Peyer's patch (tissue), 4 donors: ENCODE results near the gene ATP11A. TPM values are rescaled to one million over a fixed set of nuclear protein-coding genes. Genes with fewer than 3 reads are reported as not detected.

Source experiments
- DNase-seq, 3 donors: peaks; one replicate each; pipeline ENCODE4 v3.0.0-alpha.2; 2017 to 2019
- H3K27ac ChIP-seq, 4 donors: fragments of 200-600 bp; sonication (generic); one replicate each; pipeline ENCODE4 v1.5.1; 2016 to 2019
- H3K27me3 ChIP-seq, 2 donors: fragments of 200-600 bp; sonication (generic); one replicate each; pipeline ENCODE4 v1.5.1; 2019
- H3K36me3 ChIP-seq, 3 donors: fragments of 200-600 bp; sonication (generic); one replicate each; pipeline ENCODE4 v1.5.1; 2016 to 2019
- H3K4me1 ChIP-seq, 4 donors: fragments of 200-600 bp; sonication (generic); one replicate each; pipeline ENCODE4 v1.5.1; 2016 to 2019
- H3K4me3 ChIP-seq, 4 donors: fragments of 200-600 bp; sonication (generic); 1 replicate in 3 of 4; 2 replicates in 1 of 4; pipeline ENCODE4 v1.5.1; 2016 to 2019; ENCODE audit warnings: mild to moderate bottlenecking in 1 of 4
- H3K9me3 ChIP-seq, 4 donors: fragments of 200-600 bp; sonication (generic); one replicate each; pipeline ENCODE4 v1.5.1; 2016 to 2019; ENCODE audit warnings: mild to moderate bottlenecking in 1 of 4
- CTCF ChIP-seq, 6 experiments: fragments of 450-650 bp in 4 of 6; fragments of 200-600 bp in 2 of 6; sonication (generic) in 1 of 6; IDR thresholded peaks; one replicate each; pipeline ENCODE4 v1.5.1; 2017 to 2019; ENCODE audit warnings: antibody characterized with exemption in 6 of 6, mild to moderate bottlenecking in 3 of 6, moderate library complexity in 1 of 6
- POLR2A ChIP-seq, 2 donors: fragments of 450-650 bp; IDR thresholded peaks; one replicate each; pipeline ENCODE4 v1.5.1; 2017; ENCODE audit warnings: antibody characterized with exemption in 2 of 2, mild to moderate bottlenecking in 2 of 2, moderate library complexity in 2 of 2
- total RNA-seq, 4 donors: library from RNA; depleted of rRNA; stranded (reverse); fragments of >200 nt; gene quantifications; one replicate each; pipeline ENCODE4 v1.1.0, GENCODE V29; 2016

The ATP11A gene
- total RNA-seq, 4 donors from 2014 or later, result 33.1 to 64.2 (median 53.7) TPM

- Histone ChIP-seq H3K9me3 (no peaks in the 10 kb centered on the region), H3K27ac (no peak overlapping the region), H3K27me3 (no peaks in the 10 kb centered on the region), H3K4me3 (no peak overlapping the region), H3K36me3 (peaks cover 0 to 19% (median 0%) of the 10 kb centered on the region in 3 donors), H3K4me1 (no peaks in the 10 kb centered on the region)
- TF ChIP-seq CTCF (IDR thresholded peaks at IDR 0.05) (no peak), POLR2A (IDR thresholded peaks at IDR 0.05) (no peak)
- DNase-seq, result no peak
Measured at GRCh38 chr13:112809332-112810315, 119.8 kb downstream of the ATP11A start.

- Histone ChIP-seq H3K4me3 (no peak overlapping the region), H3K27ac (no peak overlapping the region), H3K4me1 (no peaks in the 10 kb centered on the region), H3K27me3 (no peaks in the 10 kb centered on the region), H3K9me3 (no peaks in the 10 kb centered on the region), H3K36me3 (peaks cover 0 to 24% (median 0%) of the 10 kb centered on the region in 3 donors)
- DNase-seq, result no peak
- TF ChIP-seq POLR2A (IDR thresholded peaks at IDR 0.05) (no peak), CTCF (IDR thresholded peaks at IDR 0.05) (no peak)
Measured at GRCh38 chr13:112810608-112811007, 120.8 kb downstream of the ATP11A start.

GRCh38 chr13:112812306-112813055, 122.6 kb downstream of the ATP11A start:
- no peaks in the 10 kb centered on the region for H3K9me3 ChIP-seq
- TF ChIP-seq POLR2A (IDR thresholded peaks at IDR 0.05) (no peak), CTCF (IDR thresholded peaks at IDR 0.05) (no peak)
- H3K27ac ChIP-seq, result no peak overlapping the region
- peaks cover 0 to 31% (median 0%) of the 10 kb centered on the region in 3 donors for H3K36me3 ChIP-seq
- H3K27me3 ChIP-seq, result no peaks in the 10 kb centered on the region
- no peaks in the 10 kb centered on the region for H3K4me1 ChIP-seq
- no peak for DNase-seq
- no peak overlapping the region for H3K4me3 ChIP-seq

GRCh38 chr13:112813552-112813951, 123.7 kb downstream of the ATP11A start:
- H3K27ac ChIP-seq, result no peak overlapping the region
- no peaks in the 10 kb centered on the region for H3K27me3 ChIP-seq
- H3K4me3 ChIP-seq, result no peak overlapping the region
- H3K4me1 ChIP-seq, result no peaks in the 10 kb centered on the region
- peaks cover 0 to 37% (median 0%) of the 10 kb centered on the region in 3 donors for H3K36me3 ChIP-seq
- no peak for DNase-seq
- no peak for TF ChIP-seq CTCF (IDR thresholded peaks at IDR 0.05)
- TF ChIP-seq POLR2A (IDR thresholded peaks at IDR 0.05), result no peak
- no peaks in the 10 kb centered on the region for H3K9me3 ChIP-seq

GRCh38 chr13:112814905-112815585, 125.2 kb downstream of the ATP11A start:
- H3K36me3 ChIP-seq, result peaks cover 0 to 50% (median 0%) of the 10 kb centered on the region in 3 donors
- H3K27me3 ChIP-seq, result no peaks in the 10 kb centered on the region
- no peak for DNase-seq
- no peaks in the 10 kb centered on the region for H3K4me1 ChIP-seq
- TF ChIP-seq POLR2A (IDR thresholded peaks at IDR 0.05), result no peak
- TF ChIP-seq CTCF (IDR thresholded peaks at IDR 0.05), result no peak
- H3K27ac ChIP-seq, result no peak overlapping the region
- no peaks in the 10 kb centered on the region for H3K9me3 ChIP-seq
- no peak overlapping the region for H3K4me3 ChIP-seq
